GM21619 (cell line): Measurements from ENCODE around the gene SLC34A3.
A peak's percentile ranks its signal among the peaks of the same experiment; 100 is the strongest.
"Not testable (repeated sequence)": the region's sequence is repeated elsewhere in the genome, so short reads cannot be mapped to it uniquely, and the experiment has no call there.

Experiments
- ATAC-seq: cut with Tn5 transposase; IDR thresholded peaks from one replicate; pipeline ENCODE4 v1.9.1; 2021; ENCODE audit not compliant: unreplicated experiment

The SLC34A3 gene

GRCh38 chr9:137228968-137229896 is 1.5 kb upstream of the SLC34A3 start:
- ATAC-seq: no peak

GRCh38 chr9:137229903-137230704 is 597 bp upstream of the SLC34A3 start:
- ATAC-seq: no peak

- ATAC-seq: no peak
Observed at GRCh38 chr9:137231372-137232039, 805 bp downstream of the SLC34A3 start.

GRCh38 chr9:137232101-137232500 is 1.4 kb downstream of the SLC34A3 start:
- ATAC-seq: no peak

GRCh38 chr9:137232510-137232909 is 1.8 kb downstream of the SLC34A3 start:
- ATAC-seq: no peak

GRCh38 chr9:137233143-137233980 is 2.7 kb downstream of the SLC34A3 start:
- ATAC-seq: no peak

GRCh38 chr9:137234055-137234697 is 3.5 kb downstream of the SLC34A3 start:
- no peak for ATAC-seq

- no peak for ATAC-seq
Observed at GRCh38 chr9:137234758-137235423, 4.2 kb downstream of the SLC34A3 start.

- ATAC-seq: no peak
Observed at GRCh38 chr9:137235424-137236237, 4.9 kb downstream of the SLC34A3 start.

GRCh38 chr9:137236238-137236935 is 5.7 kb downstream of the SLC34A3 start:
- peak; percentile 22 for ATAC-seq

GRCh38 chr9:137236936-137237421 is 6.3 kb downstream of the SLC34A3 start:
- no peak for ATAC-seq

GRCh38 chr9:137237759-137238726 is 7.3 kb downstream of the SLC34A3 start:
- no peak for ATAC-seq

- ATAC-seq: not testable (repeated sequence)
Observed at GRCh38 chr9:137239541-137240200, 9.0 kb downstream of the SLC34A3 start.

GRCh38 chr9:137240318-137240840 is 9.7 kb downstream of the SLC34A3 start:
- ATAC-seq: peak; percentile 23

- ATAC-seq: peak; percentile 67
Observed at GRCh38 chr9:137240841-137241489, 10.3 kb downstream of the SLC34A3 start, which contains the start of gene TUBB4B. TSS of gene TUBB4B (plus strand) at chr9:137241287. CDS start at chr9:137241361, 74 bp downstream.
